Hepatocyte (in vitro differentiated cells): Measurements from ENCODE around the gene ARV1.

Experiments used
- EZH2phosphoT487 ChIP-seq: fragments of 200-600 bp; sonication (generic); IDR thresholded peaks from one replicate; pipeline ENCODE4 v1.6.1; 2018; ENCODE audit warnings: antibody characterized with exemption, mild to moderate bottlenecking, low read depth, moderate library complexity; ENCODE audit not compliant: unreplicated experiment, severe bottlenecking
- TF ChIP-seq, protein P1 (sequence below): fragments of 200-600 bp; sonication (generic); IDR thresholded peaks from 2 replicates; pipeline ENCODE4 v1.5.1; 2016; ENCODE audit warnings: antibody characterized with exemption, mild to moderate bottlenecking; ENCODE audit not compliant: poor library complexity

DNA sequence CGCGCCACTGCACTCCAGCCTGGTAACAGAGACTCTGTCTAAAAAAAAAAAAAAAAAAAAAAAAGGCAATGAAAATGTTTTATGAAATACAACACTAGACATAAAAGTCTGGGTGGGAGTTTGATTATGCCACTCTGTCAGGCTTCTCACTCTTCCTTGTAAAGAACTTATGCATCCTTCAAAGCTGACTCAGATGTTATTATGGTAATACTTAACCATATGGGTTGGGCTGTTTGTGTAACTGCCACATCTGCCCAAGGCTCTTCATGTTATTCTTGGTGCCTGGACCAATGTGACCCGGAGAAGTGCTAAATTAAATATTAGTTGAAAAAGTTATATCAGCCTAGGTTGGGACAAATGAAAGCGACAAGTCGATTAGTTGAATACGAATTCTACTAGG is 37.3 kb downstream of the ARV1 start:
- TF ChIP-seq, protein P1, sequence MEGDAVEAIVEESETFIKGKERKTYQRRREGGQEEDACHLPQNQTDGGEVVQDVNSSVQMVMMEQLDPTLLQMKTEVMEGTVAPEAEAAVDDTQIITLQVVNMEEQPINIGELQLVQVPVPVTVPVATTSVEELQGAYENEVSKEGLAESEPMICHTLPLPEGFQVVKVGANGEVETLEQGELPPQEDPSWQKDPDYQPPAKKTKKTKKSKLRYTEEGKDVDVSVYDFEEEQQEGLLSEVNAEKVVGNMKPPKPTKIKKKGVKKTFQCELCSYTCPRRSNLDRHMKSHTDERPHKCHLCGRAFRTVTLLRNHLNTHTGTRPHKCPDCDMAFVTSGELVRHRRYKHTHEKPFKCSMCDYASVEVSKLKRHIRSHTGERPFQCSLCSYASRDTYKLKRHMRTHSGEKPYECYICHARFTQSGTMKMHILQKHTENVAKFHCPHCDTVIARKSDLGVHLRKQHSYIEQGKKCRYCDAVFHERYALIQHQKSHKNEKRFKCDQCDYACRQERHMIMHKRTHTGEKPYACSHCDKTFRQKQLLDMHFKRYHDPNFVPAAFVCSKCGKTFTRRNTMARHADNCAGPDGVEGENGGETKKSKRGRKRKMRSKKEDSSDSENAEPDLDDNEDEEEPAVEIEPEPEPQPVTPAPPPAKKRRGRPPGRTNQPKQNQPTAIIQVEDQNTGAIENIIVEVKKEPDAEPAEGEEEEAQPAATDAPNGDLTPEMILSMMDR, result no peak
- TF ChIP-seq EZH2phosphoT487, result no peak
